MM.1S (cell line): ENCODE measurements around the gene NIPAL4.

ENCODE experiments used
- EZH2 ChIP-seq: fragments of 300-600 bp; sonication (generic); optimal IDR thresholded peaks from 2 replicates; pipeline ENCODE3; 2017; ENCODE audit warnings: low read depth, mild to moderate bottlenecking, antibody characterized with exemption, low read length, mixed read lengths
- EZH2phosphoT487 ChIP-seq: fragments of 300-600 bp; sonication (generic); IDR thresholded peaks from 2 replicates; pipeline ENCODE4 v1.6.1; 2018; ENCODE audit warnings: antibody characterized with exemption, low read length
- TF ChIP-seq, protein P1 (sequence below): fragments of 300-600 bp; sonication (generic); IDR thresholded peaks from 2 replicates; pipeline ENCODE4 v1.5.1; 2016; ENCODE audit warnings: antibody characterized with exemption, low read length, mixed read lengths

DNA sequence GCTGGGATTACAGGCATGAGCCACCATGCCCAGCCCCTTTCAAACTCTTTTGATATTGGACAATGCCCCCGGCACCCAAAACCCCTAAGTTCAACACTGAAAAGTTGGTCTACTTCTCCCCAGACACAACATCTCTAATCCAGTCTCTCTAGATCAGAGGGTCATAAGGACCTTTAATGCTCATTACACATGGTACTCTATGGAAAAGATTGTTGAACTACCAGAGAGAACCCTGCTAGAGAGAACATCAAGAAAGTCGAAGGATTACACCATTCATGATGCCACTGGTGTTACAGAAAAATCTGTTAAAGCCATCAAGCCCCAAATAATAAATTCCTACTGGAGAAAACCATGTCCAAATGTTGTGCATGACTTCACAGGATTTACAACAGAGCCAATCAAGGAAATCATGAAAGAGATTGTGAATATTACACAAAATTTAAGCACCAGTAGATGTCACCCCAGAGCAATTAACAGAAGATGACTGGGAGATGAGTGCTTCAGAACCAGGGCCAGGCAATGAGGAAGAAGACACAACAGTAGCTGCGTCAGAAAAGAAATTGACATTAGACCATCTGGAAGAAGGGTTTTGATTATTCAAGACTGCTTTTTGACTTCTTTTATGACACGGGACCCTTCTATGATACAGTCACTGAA lies 28.3 kb upstream of the NIPAL4 start:
- TF ChIP-seq, protein P1, sequence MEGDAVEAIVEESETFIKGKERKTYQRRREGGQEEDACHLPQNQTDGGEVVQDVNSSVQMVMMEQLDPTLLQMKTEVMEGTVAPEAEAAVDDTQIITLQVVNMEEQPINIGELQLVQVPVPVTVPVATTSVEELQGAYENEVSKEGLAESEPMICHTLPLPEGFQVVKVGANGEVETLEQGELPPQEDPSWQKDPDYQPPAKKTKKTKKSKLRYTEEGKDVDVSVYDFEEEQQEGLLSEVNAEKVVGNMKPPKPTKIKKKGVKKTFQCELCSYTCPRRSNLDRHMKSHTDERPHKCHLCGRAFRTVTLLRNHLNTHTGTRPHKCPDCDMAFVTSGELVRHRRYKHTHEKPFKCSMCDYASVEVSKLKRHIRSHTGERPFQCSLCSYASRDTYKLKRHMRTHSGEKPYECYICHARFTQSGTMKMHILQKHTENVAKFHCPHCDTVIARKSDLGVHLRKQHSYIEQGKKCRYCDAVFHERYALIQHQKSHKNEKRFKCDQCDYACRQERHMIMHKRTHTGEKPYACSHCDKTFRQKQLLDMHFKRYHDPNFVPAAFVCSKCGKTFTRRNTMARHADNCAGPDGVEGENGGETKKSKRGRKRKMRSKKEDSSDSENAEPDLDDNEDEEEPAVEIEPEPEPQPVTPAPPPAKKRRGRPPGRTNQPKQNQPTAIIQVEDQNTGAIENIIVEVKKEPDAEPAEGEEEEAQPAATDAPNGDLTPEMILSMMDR, result peak; percentile 57
- TF ChIP-seq EZH2, result no peak
- TF ChIP-seq EZH2phosphoT487, result no peak
